K562 (cell line): ENCODE data around the gene ILK. TPM values are rescaled to one million over a fixed set of nuclear protein-coding genes. Genes with fewer than 3 reads are reported as not detected.
A peak's percentile ranks its signal among the peaks of the same experiment; 100 is the strongest.

Experiments
- CEBPB ChIP-seq: fragments of 450-650 bp; IDR thresholded peaks from 2 replicates; pipeline ENCODE4 v1.6.1; 2016; ENCODE audit warnings: missing genetic modification characterization, missing compliant biosample characterization
- EP400 ChIP-seq: fragments of 450-650 bp; IDR thresholded peaks from 2 replicates; pipeline ENCODE4 v1.6.1; 2017; ENCODE audit warnings: antibody characterized with exemption, mild to moderate bottlenecking, moderate library complexity
- ETV6 ChIP-seq, 3 experiments: fragments of 150-350 bp in 1 of 3; sonication (generic) in 1 of 3; formaldehyde crosslinking in 1 of 3; IDR thresholded peaks; 2 replicates each; pipeline versions ENCODE4 v1.6.1 to v1.8.0; 2014 to 2022; ENCODE audit warnings: borderline replicate concordance in 2 of 3, low read depth in 2 of 3, antibody characterized with exemption in 1 of 3, low read length in 1 of 3, mild to moderate bottlenecking in 1 of 3, missing genetic modification reagents in 1 of 3
- FUS ChIP-seq: fragments of 200-400 bp; formaldehyde crosslinking; optimal IDR thresholded peaks from 2 replicates; pipeline ENCODE3; 2017; ENCODE audit warnings: low read depth, low read length
- HDAC3 ChIP-seq: fragments of 450-650 bp; IDR thresholded peaks from 2 replicates; pipeline ENCODE4 v1.6.1; 2018; ENCODE audit warnings: borderline replicate concordance, mild to moderate bottlenecking, moderate library complexity; ENCODE audit not compliant: partially characterized antibody
- HNRNPL ChIP-seq: fragments of 200-400 bp; formaldehyde crosslinking; IDR thresholded peaks from 2 replicates; pipeline ENCODE4 v1.6.1; 2017; ENCODE audit warnings: low read depth, mild to moderate bottlenecking, low read length
- KLF6 ChIP-seq: fragments of 250-450 bp; sonication (Bioruptor Pico); IDR thresholded peaks from 2 replicates; pipeline ENCODE4 v1.4.0; 2020; ENCODE audit warnings: mild to moderate bottlenecking, moderate library complexity, borderline replicate concordance
- PCBP1 ChIP-seq: fragments of 200-400 bp; formaldehyde crosslinking; IDR thresholded peaks from 2 replicates; pipeline ENCODE4 v1.6.1; 2018; ENCODE audit warnings: mild to moderate bottlenecking, low read depth, low read length; ENCODE audit not compliant: poor library complexity, severe bottlenecking
- POLR2B ChIP-seq: fragments of 450-650 bp; IDR thresholded peaks from 2 replicates; pipeline ENCODE4 v1.6.1; 2018; ENCODE audit warnings: low read depth; ENCODE audit not compliant: partially characterized antibody
- TAF9B ChIP-seq: fragments of 450-650 bp; IDR thresholded peaks from 2 replicates; pipeline ENCODE4 v1.6.1; 2018; ENCODE audit warnings: mild to moderate bottlenecking; ENCODE audit not compliant: partially characterized antibody
- TRIM24 ChIP-seq, 2 experiments: fragments of 450-650 bp; IDR thresholded peaks; 2 replicates each; pipeline ENCODE4 v1.6.1; 2016
- polyA plus RNA-seq, 8 experiments: library from polyadenylated mRNA; depleted of rRNA in 4 of 8; stranded (reverse) in 5 of 8; unstranded in 3 of 8; fragments of >200 nt; fragmentation: Nextera tagmentation in 2 of 8; fragmentation: Illumina TruSeq in 1 of 8; extraction: Ambion mirVana in 2 of 8; extraction: Trizol in 1 of 8; gene quantifications; 2 replicates each; pipeline versions ENCODE4 v1.2.1 to v1.2.3, GENCODE V29; 2011 to 2014; ENCODE audit warnings: inconsistent platforms in 1 of 8, missing spikeins in 1 of 8
- total RNA-seq, 7 experiments: library from RNA; depleted of rRNA in 6 of 7; stranded (reverse); fragments of >200 nt in 6 of 7; fragmentation: Illumina TruSeq in 2 of 7; extraction: Trizol in 2 of 7; gene quantifications; 2 replicates each; pipeline versions ENCODE4 v1.2.1 to v1.2.3, GENCODE V29; 2011 to 2021; ENCODE audit warnings: low replicate concordance in 1 of 7
- TF ChIP-seq, protein P1 (sequence below): fragments of 450-650 bp; IDR thresholded peaks from 2 replicates; pipeline ENCODE4 v1.6.1; 2016; ENCODE audit warnings: mild to moderate bottlenecking, moderate library complexity
- TF ChIP-seq, protein P2 (sequence below): fragments of 250-450 bp; sonication (Bioruptor Pico); IDR thresholded peaks from 2 replicates; pipeline ENCODE4 v1.5.0; 2021

The ILK gene
- total and polyA plus RNA-seq, 9 of the 15 experiments (the other 6 are each of a cell fraction or from before 2014, with no cell fraction given) = 43.3 to 95.9 (median 58.9) TPM

DNA sequence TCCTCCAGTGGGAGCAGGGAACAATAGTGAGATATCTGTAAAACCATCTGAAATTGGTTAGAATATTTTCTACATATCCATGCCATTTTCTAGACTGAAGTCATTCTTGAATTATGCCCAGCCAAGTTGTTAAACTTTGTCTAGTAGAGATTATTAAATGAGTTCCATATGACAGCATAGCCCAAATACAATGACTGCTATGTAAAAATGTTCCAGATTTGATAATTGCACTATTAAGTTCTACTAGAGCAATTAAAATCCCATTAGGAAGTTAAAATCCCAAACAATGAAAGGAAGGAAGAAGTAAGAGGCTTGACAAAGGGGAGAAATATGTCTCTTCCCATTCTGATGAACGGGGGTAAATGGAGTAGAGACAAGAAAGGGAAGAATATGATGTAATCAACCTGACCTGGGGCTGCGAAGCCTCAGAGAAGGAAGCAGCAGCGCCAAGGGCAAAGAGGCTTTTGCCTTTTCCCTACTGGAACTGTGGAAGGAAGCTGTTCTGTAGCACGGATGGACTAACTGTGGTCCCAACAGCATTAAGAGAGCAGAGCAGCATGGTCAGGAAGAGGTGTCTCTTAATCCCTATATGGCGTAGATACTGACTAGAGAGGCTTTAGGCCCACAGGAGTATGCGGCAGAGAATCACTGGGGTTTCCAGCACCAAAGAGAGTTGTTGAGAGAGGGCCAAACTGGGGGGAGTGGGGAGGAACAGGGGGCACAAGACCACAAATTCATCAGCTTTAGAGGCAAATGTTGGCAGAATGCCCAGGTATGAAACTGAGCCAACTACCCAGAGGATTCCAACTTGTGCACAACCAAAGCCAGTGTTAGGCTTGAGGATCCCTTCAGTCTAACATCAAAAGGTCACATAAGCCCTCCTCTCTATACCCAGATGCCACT lies 26.9 kb upstream of the ILK start (continued):
- TF ChIP-seq PCBP1 (no peak), CEBPB (tag) (0 out of 2 replicates have a peak, but pooled peaks have one; percentile 56), HDAC3 (no peak), POLR2B (no peak), TRIM24 (IDR thresholded peaks at IDR 0.05) (no peak), TAF9B (no peak), EP400 (0 out of 2 replicates have a peak, but pooled peaks have one; percentile 36), HNRNPL (no peak), KLF6 (CRISPR knock-in tag) (no peak), ETV6 (IDR thresholded peaks at IDR 0.05; ENCODE audit: borderline replicate concordance in 1 of 2, low read depth in 2 of 2, low read length in 1 of 2) (no peak), ETV6 (CRISPR knock-in tag; IDR thresholded peaks at IDR 0.05; ENCODE audit: borderline replicate concordance) (no peak), FUS (no peak)
- TF ChIP-seq, protein P1, sequence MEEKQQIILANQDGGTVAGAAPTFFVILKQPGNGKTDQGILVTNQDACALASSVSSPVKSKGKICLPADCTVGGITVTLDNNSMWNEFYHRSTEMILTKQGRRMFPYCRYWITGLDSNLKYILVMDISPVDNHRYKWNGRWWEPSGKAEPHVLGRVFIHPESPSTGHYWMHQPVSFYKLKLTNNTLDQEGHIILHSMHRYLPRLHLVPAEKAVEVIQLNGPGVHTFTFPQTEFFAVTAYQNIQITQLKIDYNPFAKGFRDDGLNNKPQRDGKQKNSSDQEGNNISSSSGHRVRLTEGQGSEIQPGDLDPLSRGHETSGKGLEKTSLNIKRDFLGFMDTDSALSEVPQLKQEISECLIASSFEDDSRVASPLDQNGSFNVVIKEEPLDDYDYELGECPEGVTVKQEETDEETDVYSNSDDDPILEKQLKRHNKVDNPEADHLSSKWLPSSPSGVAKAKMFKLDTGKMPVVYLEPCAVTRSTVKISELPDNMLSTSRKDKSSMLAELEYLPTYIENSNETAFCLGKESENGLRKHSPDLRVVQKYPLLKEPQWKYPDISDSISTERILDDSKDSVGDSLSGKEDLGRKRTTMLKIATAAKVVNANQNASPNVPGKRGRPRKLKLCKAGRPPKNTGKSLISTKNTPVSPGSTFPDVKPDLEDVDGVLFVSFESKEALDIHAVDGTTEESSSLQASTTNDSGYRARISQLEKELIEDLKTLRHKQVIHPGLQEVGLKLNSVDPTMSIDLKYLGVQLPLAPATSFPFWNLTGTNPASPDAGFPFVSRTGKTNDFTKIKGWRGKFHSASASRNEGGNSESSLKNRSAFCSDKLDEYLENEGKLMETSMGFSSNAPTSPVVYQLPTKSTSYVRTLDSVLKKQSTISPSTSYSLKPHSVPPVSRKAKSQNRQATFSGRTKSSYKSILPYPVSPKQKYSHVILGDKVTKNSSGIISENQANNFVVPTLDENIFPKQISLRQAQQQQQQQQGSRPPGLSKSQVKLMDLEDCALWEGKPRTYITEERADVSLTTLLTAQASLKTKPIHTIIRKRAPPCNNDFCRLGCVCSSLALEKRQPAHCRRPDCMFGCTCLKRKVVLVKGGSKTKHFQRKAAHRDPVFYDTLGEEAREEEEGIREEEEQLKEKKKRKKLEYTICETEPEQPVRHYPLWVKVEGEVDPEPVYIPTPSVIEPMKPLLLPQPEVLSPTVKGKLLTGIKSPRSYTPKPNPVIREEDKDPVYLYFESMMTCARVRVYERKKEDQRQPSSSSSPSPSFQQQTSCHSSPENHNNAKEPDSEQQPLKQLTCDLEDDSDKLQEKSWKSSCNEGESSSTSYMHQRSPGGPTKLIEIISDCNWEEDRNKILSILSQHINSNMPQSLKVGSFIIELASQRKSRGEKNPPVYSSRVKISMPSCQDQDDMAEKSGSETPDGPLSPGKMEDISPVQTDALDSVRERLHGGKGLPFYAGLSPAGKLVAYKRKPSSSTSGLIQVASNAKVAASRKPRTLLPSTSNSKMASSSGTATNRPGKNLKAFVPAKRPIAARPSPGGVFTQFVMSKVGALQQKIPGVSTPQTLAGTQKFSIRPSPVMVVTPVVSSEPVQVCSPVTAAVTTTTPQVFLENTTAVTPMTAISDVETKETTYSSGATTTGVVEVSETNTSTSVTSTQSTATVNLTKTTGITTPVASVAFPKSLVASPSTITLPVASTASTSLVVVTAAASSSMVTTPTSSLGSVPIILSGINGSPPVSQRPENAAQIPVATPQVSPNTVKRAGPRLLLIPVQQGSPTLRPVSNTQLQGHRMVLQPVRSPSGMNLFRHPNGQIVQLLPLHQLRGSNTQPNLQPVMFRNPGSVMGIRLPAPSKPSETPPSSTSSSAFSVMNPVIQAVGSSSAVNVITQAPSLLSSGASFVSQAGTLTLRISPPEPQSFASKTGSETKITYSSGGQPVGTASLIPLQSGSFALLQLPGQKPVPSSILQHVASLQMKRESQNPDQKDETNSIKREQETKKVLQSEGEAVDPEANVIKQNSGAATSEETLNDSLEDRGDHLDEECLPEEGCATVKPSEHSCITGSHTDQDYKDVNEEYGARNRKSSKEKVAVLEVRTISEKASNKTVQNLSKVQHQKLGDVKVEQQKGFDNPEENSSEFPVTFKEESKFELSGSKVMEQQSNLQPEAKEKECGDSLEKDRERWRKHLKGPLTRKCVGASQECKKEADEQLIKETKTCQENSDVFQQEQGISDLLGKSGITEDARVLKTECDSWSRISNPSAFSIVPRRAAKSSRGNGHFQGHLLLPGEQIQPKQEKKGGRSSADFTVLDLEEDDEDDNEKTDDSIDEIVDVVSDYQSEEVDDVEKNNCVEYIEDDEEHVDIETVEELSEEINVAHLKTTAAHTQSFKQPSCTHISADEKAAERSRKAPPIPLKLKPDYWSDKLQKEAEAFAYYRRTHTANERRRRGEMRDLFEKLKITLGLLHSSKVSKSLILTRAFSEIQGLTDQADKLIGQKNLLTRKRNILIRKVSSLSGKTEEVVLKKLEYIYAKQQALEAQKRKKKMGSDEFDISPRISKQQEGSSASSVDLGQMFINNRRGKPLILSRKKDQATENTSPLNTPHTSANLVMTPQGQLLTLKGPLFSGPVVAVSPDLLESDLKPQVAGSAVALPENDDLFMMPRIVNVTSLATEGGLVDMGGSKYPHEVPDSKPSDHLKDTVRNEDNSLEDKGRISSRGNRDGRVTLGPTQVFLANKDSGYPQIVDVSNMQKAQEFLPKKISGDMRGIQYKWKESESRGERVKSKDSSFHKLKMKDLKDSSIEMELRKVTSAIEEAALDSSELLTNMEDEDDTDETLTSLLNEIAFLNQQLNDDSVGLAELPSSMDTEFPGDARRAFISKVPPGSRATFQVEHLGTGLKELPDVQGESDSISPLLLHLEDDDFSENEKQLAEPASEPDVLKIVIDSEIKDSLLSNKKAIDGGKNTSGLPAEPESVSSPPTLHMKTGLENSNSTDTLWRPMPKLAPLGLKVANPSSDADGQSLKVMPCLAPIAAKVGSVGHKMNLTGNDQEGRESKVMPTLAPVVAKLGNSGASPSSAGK = peak; percentile 18; the same call in 1 of the 2 replicates
- TF ChIP-seq, protein P2, sequence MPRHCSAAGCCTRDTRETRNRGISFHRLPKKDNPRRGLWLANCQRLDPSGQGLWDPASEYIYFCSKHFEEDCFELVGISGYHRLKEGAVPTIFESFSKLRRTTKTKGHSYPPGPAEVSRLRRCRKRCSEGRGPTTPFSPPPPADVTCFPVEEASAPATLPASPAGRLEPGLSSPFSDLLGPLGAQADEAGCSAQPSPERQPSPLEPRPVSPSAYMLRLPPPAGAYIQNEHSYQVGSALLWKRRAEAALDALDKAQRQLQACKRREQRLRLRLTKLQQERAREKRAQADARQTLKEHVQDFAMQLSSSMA (CRISPR knock-in tag) = no peak
